HG03039 (cell line): ENCODE data around the gene WASF2.
"Not testable (repeated sequence)": the region's sequence is repeated elsewhere in the genome, so short reads cannot be mapped to it uniquely, and the experiment has no call there.

Experiments
- ATAC-seq: cut with Tn5 transposase; IDR thresholded peaks from one replicate; pipeline ENCODE4 v1.9.1; 2021; ENCODE audit warnings: mild to moderate bottlenecking, moderate library complexity; ENCODE audit not compliant: unreplicated experiment

The WASF2 gene

GRCh38 chr1:27427816-27428315 lies 62.1 kb downstream of the WASF2 start:
- ATAC-seq = no peak

DNA sequence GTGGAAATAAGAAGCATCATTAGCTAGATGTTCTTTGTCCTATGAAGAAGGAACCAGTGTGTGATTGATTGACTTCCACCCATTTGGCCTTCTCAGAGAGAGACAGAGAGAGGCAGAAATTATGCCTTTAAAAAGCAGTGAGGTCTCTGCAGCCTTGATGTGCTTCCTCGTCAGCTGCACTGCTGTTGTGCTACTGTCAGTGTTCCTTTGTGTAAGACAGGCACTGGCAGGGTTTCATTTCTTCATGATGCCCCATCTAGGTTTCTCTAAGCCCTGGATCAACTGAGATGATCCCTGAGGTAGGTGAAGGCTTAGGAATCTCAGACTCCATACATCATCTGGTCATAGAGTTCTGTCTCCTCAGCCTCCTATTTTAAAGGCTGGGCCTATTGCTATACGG lies 62.6 kb downstream of the WASF2 start:
- no peak for ATAC-seq

GRCh38 chr1:27423709-27424108 lies 66.3 kb downstream of the WASF2 start:
- ATAC-seq = no peak

- no peak for ATAC-seq
Measured at GRCh38 chr1:27418326-27419185, 71.4 kb downstream of the WASF2 start.

- no peak for ATAC-seq
Measured at GRCh38 chr1:27417713-27418112, 72.3 kb downstream of the WASF2 start.

DNA sequence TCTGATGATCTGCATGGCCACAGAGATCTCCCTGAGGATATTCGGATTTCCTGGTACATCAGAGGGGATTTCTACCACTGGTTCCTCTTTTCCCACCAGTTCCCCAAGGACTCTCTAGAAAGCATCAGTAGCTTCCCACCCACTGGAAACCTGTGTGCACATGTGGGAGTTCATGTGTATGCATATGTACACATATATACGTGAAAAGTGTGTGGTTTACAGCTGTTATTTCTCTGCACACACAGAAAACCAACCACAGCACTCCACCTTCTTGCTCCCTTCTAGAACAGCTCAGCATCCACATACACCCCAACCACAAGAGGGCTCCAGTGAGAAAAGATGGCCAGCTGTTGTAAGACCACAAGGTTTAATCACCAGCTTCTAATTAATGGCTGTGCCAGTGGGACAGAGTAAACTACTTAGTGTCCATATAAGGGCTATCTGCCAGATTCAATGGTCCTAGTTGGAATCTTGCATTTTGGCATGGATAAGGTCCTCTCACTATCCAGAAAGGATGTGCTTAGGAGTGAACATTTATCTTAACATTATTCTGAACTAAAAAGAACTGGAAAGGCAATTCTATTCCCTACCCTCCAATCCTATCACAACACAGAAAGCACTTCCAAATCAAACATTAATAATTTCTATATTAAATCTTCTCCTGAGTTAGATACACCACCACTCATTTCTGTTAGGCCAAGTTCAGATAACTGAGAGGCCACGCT lies 73.4 kb downstream of the WASF2 start:
- ATAC-seq = no peak

GRCh38 chr1:27414091-27414490 lies 75.9 kb downstream of the WASF2 start:
- ATAC-seq = no peak

GRCh38 chr1:27413004-27413403 lies 77.0 kb downstream of the WASF2 start:
- no peak for ATAC-seq

- no peak for ATAC-seq
Measured at GRCh38 chr1:27412502-27412901, 77.5 kb downstream of the WASF2 start.

GRCh38 chr1:27410709-27411108 lies 79.3 kb downstream of the WASF2 start:
- no peak for ATAC-seq

DNA sequence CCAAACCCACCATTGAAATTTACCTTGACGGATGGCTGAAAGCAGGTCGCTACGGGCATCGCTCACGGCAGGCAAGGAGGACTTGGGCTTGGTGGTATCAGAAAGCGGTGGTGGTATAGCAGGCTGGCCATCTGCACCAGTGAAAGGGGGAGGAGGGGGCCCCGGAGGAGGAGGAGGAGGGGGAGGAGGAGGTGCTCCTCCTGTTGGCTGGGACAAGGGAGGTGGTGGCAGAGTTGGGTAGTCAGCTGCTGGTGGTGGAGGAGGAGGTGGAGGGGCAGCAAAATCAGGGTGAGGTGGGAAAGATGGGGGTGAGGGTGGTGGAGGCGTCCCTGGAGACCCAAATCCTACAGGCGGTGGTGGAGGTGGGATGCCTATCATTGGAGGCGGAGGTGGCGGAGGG lies 80.3 kb downstream of the WASF2 start:
- no peak for ATAC-seq

- ATAC-seq = no peak
Measured at GRCh38 chr1:27408151-27408550, 81.8 kb downstream of the WASF2 start.

- not testable (repeated sequence) for ATAC-seq
Measured at GRCh38 chr1:27406791-27407190, 83.2 kb downstream of the WASF2 start.

GRCh38 chr1:27406362-27406680 lies 83.6 kb downstream of the WASF2 start:
- ATAC-seq = no peak

GRCh38 chr1:27405598-27406361 lies 84.2 kb downstream of the WASF2 start:
- ATAC-seq = not testable (repeated sequence)

GRCh38 chr1:27405074-27405473 lies 84.9 kb downstream of the WASF2 start:
- no peak for ATAC-seq

DNA sequence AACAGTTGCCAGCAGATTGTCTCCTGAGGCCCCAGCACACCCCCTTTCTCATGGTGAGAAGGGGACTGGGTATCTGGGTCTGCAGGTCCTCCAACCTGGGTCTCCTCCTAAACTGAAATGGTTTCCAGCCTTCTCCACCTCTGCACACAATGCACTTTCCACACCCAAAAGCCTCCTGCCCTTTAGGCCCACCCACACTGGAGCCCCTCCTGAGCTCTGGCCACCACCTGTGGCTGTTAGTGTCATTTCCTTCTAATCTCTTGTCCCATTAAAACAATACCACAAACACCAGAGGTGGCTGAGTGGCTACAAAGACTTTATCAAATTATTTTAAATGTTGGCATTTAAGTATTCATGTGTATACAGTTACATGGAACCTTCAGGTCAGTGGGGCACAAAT lies 86.0 kb downstream of the WASF2 start:
- no peak for ATAC-seq

- no peak for ATAC-seq
Measured at GRCh38 chr1:27403065-27403726, 86.8 kb downstream of the WASF2 start.

DNA sequence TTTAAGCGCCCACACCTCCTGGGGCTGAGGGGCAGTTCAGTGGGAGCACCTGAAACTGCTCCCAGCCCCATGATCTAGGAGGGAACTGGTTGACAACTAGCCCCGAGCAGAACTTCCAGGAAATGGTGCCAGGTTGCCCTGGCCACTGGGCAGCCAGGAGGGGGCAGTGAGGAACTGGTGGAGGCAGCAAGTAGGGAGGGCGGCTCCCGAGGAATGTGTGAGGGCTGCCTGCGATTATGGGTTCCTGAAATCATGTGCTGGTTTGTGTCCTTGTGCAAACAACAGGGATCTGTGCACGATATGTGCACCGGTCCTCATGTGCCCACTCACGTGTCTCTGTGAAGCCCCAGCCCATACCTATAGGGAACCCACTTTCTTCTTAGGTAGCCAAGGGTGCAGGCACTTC lies 87.6 kb downstream of the WASF2 start:
- no peak for ATAC-seq

- ATAC-seq = no peak
Measured at GRCh38 chr1:27400963-27401341, 89.0 kb downstream of the WASF2 start.
